Astrocyte (in vitro differentiated cells and primary cell): ENCODE results near the gene ABCA5. TPM values are rescaled to one million over a fixed set of nuclear protein-coding genes. Genes with fewer than 3 reads are reported as not detected.

Source experiments
- DNase-seq: peaks from one replicate; pipeline ENCODE4 v3.0.0-alpha.2; 2010; ENCODE audit warnings: low read depth
- FAIRE-seq: peaks from 2 replicates; lab custom pipeline; 2011; peaks lifted over from hg19 to GRCh38; lab: Jason Lieb, UNC
- H2AFZ ChIP-seq: 2 replicates; pipeline ENCODE4 v1.6.0; 2012; ENCODE audit warnings: low read depth, low read length, inconsistent platforms
- H3K27ac ChIP-seq: 2 replicates; pipeline ENCODE4 v1.5.1; 2011; ENCODE audit warnings: low read depth, low read length, inconsistent platforms
- H3K27me3 ChIP-seq: 2 replicates; pipeline ENCODE4 v1.6.0; 2011; ENCODE audit warnings: low read length, inconsistent platforms; ENCODE audit not compliant: insufficient read depth
- H3K36me3 ChIP-seq: 2 replicates; pipeline ENCODE4 v1.5.1; 2011; ENCODE audit warnings: low read length, inconsistent platforms; ENCODE audit not compliant: insufficient read depth
- H3K4me1 ChIP-seq: 2 replicates; pipeline ENCODE4 v1.5.1; 2011; ENCODE audit warnings: low read length, inconsistent platforms; ENCODE audit not compliant: insufficient read depth
- H3K4me2 ChIP-seq: 2 replicates; pipeline ENCODE4 v1.6.0; 2012; ENCODE audit warnings: low read length, inconsistent platforms
- H3K4me3 ChIP-seq: 2 replicates; pipeline ENCODE4 v1.5.1; 2011; ENCODE audit warnings: low read depth, mild to moderate bottlenecking, low read length, inconsistent platforms; ENCODE audit not compliant: insufficient read depth
- H3K79me2 ChIP-seq: 2 replicates; pipeline ENCODE4 v1.6.0; 2012; ENCODE audit warnings: mild to moderate bottlenecking, low read length, inconsistent platforms; ENCODE audit not compliant: insufficient read depth
- H3K9ac ChIP-seq: 2 replicates; pipeline ENCODE4 v1.6.0; 2012; ENCODE audit warnings: mild to moderate bottlenecking, low read length, inconsistent platforms
- H3K9me3 ChIP-seq: 2 replicates; pipeline ENCODE4 v1.5.1; 2012; ENCODE audit warnings: low read depth, mild to moderate bottlenecking, low read length, inconsistent platforms; ENCODE audit not compliant: insufficient read depth
- H4K20me1 ChIP-seq: 2 replicates; pipeline ENCODE4 v1.6.0; 2012; ENCODE audit warnings: low read length, inconsistent platforms; ENCODE audit not compliant: insufficient read depth
- H3K27ac Mint-ChIP-seq: one replicate; pipeline ENCODE4 v1.8.0; 2021; ENCODE audit warnings: mild to moderate bottlenecking, mixed read lengths; ENCODE audit not compliant: unreplicated experiment
- H3K27me3 Mint-ChIP-seq: one replicate; pipeline ENCODE4 v1.8.0; 2021; ENCODE audit warnings: low read depth, mixed read lengths; ENCODE audit not compliant: unreplicated experiment
- H3K36me3 Mint-ChIP-seq: one replicate; pipeline ENCODE4 v1.8.0; 2021; ENCODE audit warnings: low read depth, mixed read lengths; ENCODE audit not compliant: unreplicated experiment
- H3K4me1 Mint-ChIP-seq: one replicate; pipeline ENCODE4 v1.8.0; 2021; ENCODE audit warnings: low read depth, mixed read lengths; ENCODE audit not compliant: unreplicated experiment
- H3K4me3 Mint-ChIP-seq: one replicate; pipeline ENCODE4 v1.8.0; 2021; ENCODE audit warnings: mild to moderate bottlenecking, moderate library complexity, mixed read lengths; ENCODE audit not compliant: unreplicated experiment
- H3K9me3 Mint-ChIP-seq: one replicate; pipeline ENCODE4 v1.8.0; 2021; ENCODE audit warnings: mild to moderate bottlenecking, mixed read lengths; ENCODE audit not compliant: unreplicated experiment
- EZH2 ChIP-seq: IDR thresholded peaks from 2 replicates; pipeline ENCODE4 v1.6.1; 2012; ENCODE audit warnings: mild to moderate bottlenecking, low read length, inconsistent platforms; ENCODE audit not compliant: insufficient read depth
- total RNA-seq: library from RNA; stranded (reverse); gene quantifications from 2 replicates; pipeline ENCODE4 v1.2.1, GENCODE V29; 2021
- TF ChIP-seq, protein P1 (sequence below): IDR thresholded peaks from 2 replicates; pipeline ENCODE4 v1.5.1; 2011; ENCODE audit warnings: low read depth, mild to moderate bottlenecking, inconsistent platforms, low read length, moderate library complexity; ENCODE audit not compliant: insufficient read depth

The ABCA5 gene
- total RNA-seq, 1 donor from 2014 or later: 2.6 TPM

DNA sequence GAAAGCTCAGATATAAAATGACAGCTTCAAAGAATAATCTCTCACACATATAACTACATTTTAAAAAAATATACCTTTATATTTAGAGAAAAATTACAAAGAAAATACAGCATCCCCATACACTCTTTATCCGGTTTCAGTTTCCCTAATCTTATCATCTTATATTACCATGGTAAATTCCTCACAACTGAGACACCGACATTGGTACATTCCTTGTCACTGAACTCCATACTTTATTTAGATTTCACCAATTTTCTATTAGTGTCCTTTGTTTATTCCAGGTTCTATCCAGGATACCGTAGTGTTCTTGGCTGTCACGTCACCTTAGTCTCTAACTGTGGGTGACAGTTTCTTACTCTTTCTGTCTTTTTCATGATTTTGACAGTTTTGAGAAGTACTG, 76.3 kb downstream of the ABCA5 start:
- FAIRE-seq: no peak

DNA sequence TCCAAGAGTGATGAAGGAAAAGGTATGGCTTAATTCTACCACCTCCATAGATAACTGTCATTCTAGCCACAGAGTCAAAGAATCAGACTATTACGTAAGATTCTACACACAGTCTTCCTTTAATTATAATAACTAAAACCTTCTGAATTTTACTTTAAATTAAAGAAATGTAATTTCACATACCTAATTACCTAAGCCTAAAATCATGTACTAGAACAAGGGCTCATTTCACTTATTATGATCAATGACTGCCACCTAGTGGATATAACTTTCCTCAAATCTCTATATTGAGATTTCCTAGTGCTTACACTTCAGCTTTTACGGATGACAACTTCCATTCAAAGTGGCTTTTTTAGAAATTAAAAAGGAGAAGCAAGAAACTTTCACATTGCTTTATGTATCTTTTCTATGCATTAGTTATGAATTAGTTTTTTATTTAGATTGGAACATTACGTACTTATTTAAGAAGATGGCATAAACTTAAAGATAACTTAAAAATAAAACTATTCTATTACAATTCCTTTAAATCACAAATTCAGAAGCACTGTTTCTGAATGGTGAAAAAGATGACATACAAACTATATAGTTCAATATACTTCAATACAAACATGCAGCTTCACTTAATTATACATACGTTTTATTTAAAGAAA, 80.1 kb downstream of the ABCA5 start:
- FAIRE-seq (no peak), DNase-seq (peak; percentile 11)
- H3K79me2 ChIP-seq: no peaks in the 10 kb centered on the region
- no peaks in the 10 kb centered on the region for H3K9me3 ChIP-seq
- Mint-ChIP-seq H3K4me3 (no peak overlapping the region), H3K4me1 (no peaks in the 10 kb centered on the region), H3K9me3 (no peaks in the 10 kb centered on the region), H3K27me3 (no peaks in the 10 kb centered on the region), H3K36me3 (no peaks in the 10 kb centered on the region), H3K27ac (no peak overlapping the region)
- no peaks in the 10 kb centered on the region for H3K36me3 ChIP-seq
- H3K4me2 ChIP-seq: no peak overlapping the region
- H3K4me1 ChIP-seq: peaks cover 4% of the 10 kb centered on the region
- H4K20me1 ChIP-seq: no peaks in the 10 kb centered on the region
- no peaks in the 10 kb centered on the region for H3K27me3 ChIP-seq
- no peak overlapping the region for H2AFZ ChIP-seq
- H3K9ac ChIP-seq: no peak overlapping the region
- TF ChIP-seq EZH2: no peak
- TF ChIP-seq, protein P1, sequence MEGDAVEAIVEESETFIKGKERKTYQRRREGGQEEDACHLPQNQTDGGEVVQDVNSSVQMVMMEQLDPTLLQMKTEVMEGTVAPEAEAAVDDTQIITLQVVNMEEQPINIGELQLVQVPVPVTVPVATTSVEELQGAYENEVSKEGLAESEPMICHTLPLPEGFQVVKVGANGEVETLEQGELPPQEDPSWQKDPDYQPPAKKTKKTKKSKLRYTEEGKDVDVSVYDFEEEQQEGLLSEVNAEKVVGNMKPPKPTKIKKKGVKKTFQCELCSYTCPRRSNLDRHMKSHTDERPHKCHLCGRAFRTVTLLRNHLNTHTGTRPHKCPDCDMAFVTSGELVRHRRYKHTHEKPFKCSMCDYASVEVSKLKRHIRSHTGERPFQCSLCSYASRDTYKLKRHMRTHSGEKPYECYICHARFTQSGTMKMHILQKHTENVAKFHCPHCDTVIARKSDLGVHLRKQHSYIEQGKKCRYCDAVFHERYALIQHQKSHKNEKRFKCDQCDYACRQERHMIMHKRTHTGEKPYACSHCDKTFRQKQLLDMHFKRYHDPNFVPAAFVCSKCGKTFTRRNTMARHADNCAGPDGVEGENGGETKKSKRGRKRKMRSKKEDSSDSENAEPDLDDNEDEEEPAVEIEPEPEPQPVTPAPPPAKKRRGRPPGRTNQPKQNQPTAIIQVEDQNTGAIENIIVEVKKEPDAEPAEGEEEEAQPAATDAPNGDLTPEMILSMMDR: peak; percentile 55
- H3K27ac ChIP-seq: no peak overlapping the region
- H3K4me3 ChIP-seq: no peak overlapping the region

More for the DNA sequence above, 76.3 kb downstream of the ABCA5 start:
- H3K4me3 ChIP-seq: no peak overlapping the region
- no peaks in the 10 kb centered on the region for H3K79me2 ChIP-seq
- H3K9me3 ChIP-seq: no peaks in the 10 kb centered on the region
- H3K27me3 ChIP-seq: no peaks in the 10 kb centered on the region
- Mint-ChIP-seq H3K36me3 (no peaks in the 10 kb centered on the region), H3K27ac (no peak overlapping the region), H3K27me3 (no peaks in the 10 kb centered on the region), H3K4me1 (no peaks in the 10 kb centered on the region), H3K9me3 (no peaks in the 10 kb centered on the region), H3K4me3 (no peak overlapping the region)
- H2AFZ ChIP-seq: no peak overlapping the region
- no peaks in the 10 kb centered on the region for H3K36me3 ChIP-seq
- H3K9ac ChIP-seq: peak overlapping the region; percentile 4
- DNase-seq: peak; percentile 20
- H3K27ac ChIP-seq: no peak overlapping the region
- no peaks in the 10 kb centered on the region for H4K20me1 ChIP-seq
- H3K4me2 ChIP-seq: peak overlapping the region; percentile 34
- TF ChIP-seq EZH2: no peak
- TF ChIP-seq, protein P1: no peak
- peaks cover 4% of the 10 kb centered on the region for H3K4me1 ChIP-seq

DNA sequence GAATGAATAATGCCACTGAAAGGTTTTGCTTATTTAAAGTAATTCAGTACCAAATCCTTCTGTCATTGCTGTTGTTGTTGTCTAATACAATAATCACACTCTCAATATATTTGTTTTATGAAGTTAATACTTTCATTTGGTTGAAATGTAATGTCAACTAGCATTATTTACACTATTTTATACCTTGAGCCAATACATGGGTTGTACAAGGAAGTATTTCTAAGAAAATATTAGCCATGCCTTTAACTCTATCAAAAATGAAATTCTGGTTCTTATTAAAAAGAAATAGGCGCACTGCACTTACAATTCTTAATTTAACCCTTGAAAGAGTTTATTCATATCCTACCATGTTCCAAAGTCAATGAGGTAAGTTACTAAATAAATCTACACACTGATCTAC, 80.7 kb downstream of the ABCA5 start:
- H3K4me3 Mint-ChIP-seq: no peak overlapping the region

More for the DNA sequence above, 80.7 kb downstream of the ABCA5 start:
- no peaks in the 10 kb centered on the region for H3K27me3 ChIP-seq
- no peak overlapping the region for H3K9ac ChIP-seq
- H4K20me1 ChIP-seq: no peaks in the 10 kb centered on the region
- H3K4me3 ChIP-seq: no peak overlapping the region
- no peaks in the 10 kb centered on the region for H3K9me3 ChIP-seq
- no peaks in the 10 kb centered on the region for H3K79me2 ChIP-seq
- H3K4me2 ChIP-seq: no peak overlapping the region
- no peaks in the 10 kb centered on the region for H3K36me3 ChIP-seq
- TF ChIP-seq, protein P1: no peak
- no peak for TF ChIP-seq EZH2
- FAIRE-seq (no peak), DNase-seq (no peak)
- Mint-ChIP-seq H3K9me3 (no peaks in the 10 kb centered on the region), H3K4me1 (no peaks in the 10 kb centered on the region), H3K27ac (no peak overlapping the region), H3K27me3 (no peaks in the 10 kb centered on the region), H3K36me3 (no peaks in the 10 kb centered on the region)
- H2AFZ ChIP-seq: no peak overlapping the region
- no peak overlapping the region for H3K27ac ChIP-seq
- peaks cover 4% of the 10 kb centered on the region for H3K4me1 ChIP-seq
